WTC11 (cell line): Measurements from ENCODE around the gene CCNL1. TPM values are rescaled to one million over a fixed set of nuclear protein-coding genes. Genes with fewer than 3 reads are reported as not detected.

Source experiments
- ATAC-seq: fragments of 200-7000 bp; cut with Tn5 transposase; 2 replicates; pipeline ENCODE4 v1.10.0; 2021; ENCODE audit warnings: mild to moderate bottlenecking, moderate library complexity
- CTCF ChIA-PET: fragments of 300-600 bp; sonication (Branson Sonifier 250); formaldehyde crosslinking; loops from one replicate; lab custom pipeline; 2021; ENCODE audit warnings: antibody characterized with exemption; lab: Charles Lee
- POLR2A ChIA-PET: fragments of 350-600 bp; sonication (Branson Sonifier 250); formaldehyde crosslinking; loops from one replicate; lab custom pipeline; 2021; ENCODE audit warnings: antibody characterized with exemption; lab: Charles Lee
- DNase-seq: peaks from one replicate; pipeline ENCODE4 v3.0.0; 2021; ENCODE audit warnings: low spot score
- H3K27ac Mint-ChIP-seq: 2 replicates; pipeline ENCODE4 v1.8.0; 2021; ENCODE audit warnings: mixed read lengths
- H3K27me3 Mint-ChIP-seq: 2 replicates; pipeline ENCODE4 v1.8.0; 2021; ENCODE audit warnings: low read depth, mild to moderate bottlenecking, moderate library complexity, mixed read lengths
- H3K36me3 Mint-ChIP-seq: 2 replicates; pipeline ENCODE4 v1.8.0; 2021; ENCODE audit warnings: mixed read lengths
- H3K4me1 Mint-ChIP-seq: 2 replicates; pipeline ENCODE4 v1.8.0; 2022; ENCODE audit warnings: mixed read lengths
- H3K4me3 Mint-ChIP-seq: 2 replicates; pipeline ENCODE4 v1.8.0; 2021; ENCODE audit warnings: mild to moderate bottlenecking, moderate library complexity, mixed read lengths
- H3K9me3 Mint-ChIP-seq: 2 replicates; pipeline ENCODE4 v1.8.0; 2021; ENCODE audit warnings: mixed read lengths
- E2F4 ChIP-seq: sonication (generic); formaldehyde crosslinking; IDR thresholded peaks from 2 replicates; pipeline ENCODE4 v1.8.1; 2022; ENCODE audit warnings: low read depth, mild to moderate bottlenecking, moderate library complexity, missing genetic modification reagents, borderline replicate concordance
- ELF4 ChIP-seq: sonication (generic); formaldehyde crosslinking; IDR thresholded peaks from 2 replicates; pipeline ENCODE4 v1.8.1; 2022; ENCODE audit warnings: low read depth, mild to moderate bottlenecking, moderate library complexity, missing genetic modification reagents
- EMX1 ChIP-seq: fragments of 250-450 bp; sonication (Bioruptor Pico); IDR thresholded peaks from 2 replicates; pipeline ENCODE4 v1.8.0; 2021; ENCODE audit warnings: mild to moderate bottlenecking
- ESRRA ChIP-seq: sonication (generic); formaldehyde crosslinking; IDR thresholded peaks from 2 replicates; pipeline ENCODE4 v1.8.1; 2022; ENCODE audit warnings: mild to moderate bottlenecking, missing genetic modification reagents, borderline replicate concordance
- FOXJ3 ChIP-seq: sonication (generic); formaldehyde crosslinking; IDR thresholded peaks from 2 replicates; pipeline ENCODE4 v1.9.0; 2021; ENCODE audit warnings: missing genetic modification reagents, mild to moderate bottlenecking, borderline replicate concordance
- GABPB1 ChIP-seq: sonication (generic); formaldehyde crosslinking; IDR thresholded peaks from 2 replicates; pipeline ENCODE4 v1.8.1; 2023; ENCODE audit warnings: mild to moderate bottlenecking, missing genetic modification reagents
- HMGA2 ChIP-seq: fragments of 250-450 bp; sonication (Bioruptor Pico); IDR thresholded peaks from 2 replicates; pipeline ENCODE4 v1.4.0; 2021; ENCODE audit warnings: mild to moderate bottlenecking, moderate library complexity
- HMGXB4 ChIP-seq: sonication (generic); formaldehyde crosslinking; IDR thresholded peaks from 2 replicates; pipeline ENCODE4 v1.8.1; 2023; ENCODE audit warnings: mild to moderate bottlenecking, moderate library complexity, missing genetic modification reagents
- IRF1 ChIP-seq: sonication (generic); formaldehyde crosslinking; IDR thresholded peaks from 2 replicates; pipeline ENCODE4 v1.8.0; 2023; ENCODE audit warnings: missing genetic modification reagents
- MAX ChIP-seq: sonication (generic); formaldehyde crosslinking; IDR thresholded peaks from 2 replicates; pipeline ENCODE4 v1.8.0; 2022; ENCODE audit warnings: mild to moderate bottlenecking, missing genetic modification reagents
- MXD4 ChIP-seq: fragments of 250-450 bp; sonication (Bioruptor Pico); IDR thresholded peaks from 2 replicates; pipeline ENCODE4 v1.8.0; 2021; ENCODE audit warnings: mild to moderate bottlenecking, moderate library complexity, borderline replicate concordance
- TEAD1 ChIP-seq: sonication (generic); formaldehyde crosslinking; IDR thresholded peaks from 2 replicates; pipeline ENCODE4 v1.8.0; 2022; ENCODE audit warnings: mild to moderate bottlenecking, missing genetic modification reagents
- ZNF138 ChIP-seq: sonication (generic); formaldehyde crosslinking; conservative IDR thresholded peaks from 2 replicates; pipeline ENCODE4 v1.8.1; 2022; ENCODE audit warnings: mild to moderate bottlenecking, moderate library complexity, missing genetic modification reagents
- ZNF423 ChIP-seq: fragments of 250-450 bp; sonication (Bioruptor Pico); IDR thresholded peaks from 2 replicates; pipeline ENCODE4 v2.1.2; 2022; ENCODE audit warnings: mild to moderate bottlenecking, moderate library complexity
- total RNA-seq: library from RNA; stranded (reverse); gene quantifications from 3 replicates; pipeline ENCODE4 v1.2.3, GENCODE V29; 2021
- TF ChIP-seq, protein P1 (sequence below): fragments of 250-450 bp; sonication (Bioruptor Pico); conservative IDR thresholded peaks from 2 replicates; pipeline ENCODE4 v1.9.0; 2021; ENCODE audit warnings: mild to moderate bottlenecking
- TF ChIP-seq, protein P2 (sequence below): sonication (generic); formaldehyde crosslinking; IDR thresholded peaks from 2 replicates; pipeline ENCODE4 v1.8.1; 2022; ENCODE audit warnings: mild to moderate bottlenecking, moderate library complexity, missing genetic modification reagents
- TF ChIP-seq, protein P3 (sequence below): sonication (generic); formaldehyde crosslinking; IDR thresholded peaks from 2 replicates; pipeline ENCODE4 v1.8.1; 2022; ENCODE audit warnings: mild to moderate bottlenecking, missing genetic modification reagents, moderate library complexity, borderline replicate concordance
- TF ChIP-seq, protein P4 (sequence below): fragments of 250-450 bp; sonication (Bioruptor Pico); IDR thresholded peaks from 2 replicates; pipeline ENCODE4 v1.9.0; 2021; ENCODE audit warnings: moderate library complexity, mild to moderate bottlenecking, inconsistent platforms, borderline replicate concordance
- TF ChIP-seq, protein P5 (sequence below): sonication (generic); formaldehyde crosslinking; IDR thresholded peaks from 2 replicates; pipeline ENCODE4 v1.8.1; 2023; ENCODE audit warnings: mild to moderate bottlenecking, missing genetic modification reagents
- TF ChIP-seq, protein P6 (sequence below): sonication (generic); formaldehyde crosslinking; IDR thresholded peaks from 2 replicates; pipeline ENCODE4 v1.8.0; 2022; ENCODE audit warnings: mild to moderate bottlenecking, missing genetic modification reagents

CCNL1 gene
- total RNA-seq, 1 experiment from 2014 or later, result 79.6 TPM

GRCh38 chr3:157131861-157132260 is 28.1 kb downstream of the CCNL1 start:
- Mint-ChIP-seq H3K27me3 (no peaks in the 10 kb centered on the region; the same call in 1 of the 2 replicates), H3K4me1 (peaks cover 29% of the 10 kb centered on the region), H3K4me3 (no peak overlapping the region)
- no peak for DNase-seq
- POLR2A ChIA-PET, result no interaction called here
- TF ChIP-seq EMX1 (CRISPR knock-in tag) (no peak), E2F4 (CRISPR knock-in tag) (no peak), MXD4 (CRISPR knock-in tag) (no peak), FOXJ3 (CRISPR knock-in tag) (no peak), ELF4 (CRISPR knock-in tag) (no peak)
- TF ChIP-seq, protein P1, sequence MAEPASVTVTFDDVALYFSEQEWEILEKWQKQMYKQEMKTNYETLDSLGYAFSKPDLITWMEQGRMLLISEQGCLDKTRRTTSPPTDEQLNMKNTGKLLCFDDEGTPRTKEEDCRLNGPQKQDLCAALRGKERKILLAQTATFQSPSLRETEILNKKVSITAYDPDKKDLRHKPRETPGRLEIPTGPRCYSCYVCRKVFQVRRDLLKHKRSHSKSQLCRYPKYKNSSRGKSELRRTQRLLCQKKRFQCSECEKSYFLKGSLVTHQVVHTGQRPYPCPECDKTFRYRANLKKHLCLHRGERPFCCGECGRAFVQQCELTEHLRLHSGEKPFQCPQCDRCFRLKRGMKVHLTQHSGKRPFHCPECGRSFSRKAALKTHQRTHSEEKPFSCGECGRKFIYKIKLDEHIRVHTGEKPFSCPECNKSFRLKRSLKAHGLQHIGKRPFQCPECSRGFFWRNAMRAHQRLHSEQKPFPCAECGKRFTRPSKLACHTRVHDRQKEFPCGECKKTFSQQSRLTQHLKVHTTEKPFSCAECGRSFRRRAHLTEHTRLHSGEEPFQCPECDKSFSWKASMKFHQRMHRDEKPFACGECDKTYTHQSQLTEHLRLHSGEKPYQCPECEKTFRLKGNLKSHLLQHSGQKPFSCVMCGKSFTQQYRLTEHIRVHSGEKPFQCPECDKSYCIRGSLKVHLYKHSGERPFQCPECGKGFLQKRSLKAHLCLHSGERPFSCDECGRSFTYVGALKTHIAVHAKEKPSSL (CRISPR knock-in tag), result no peak
- TF ChIP-seq, protein P2, sequence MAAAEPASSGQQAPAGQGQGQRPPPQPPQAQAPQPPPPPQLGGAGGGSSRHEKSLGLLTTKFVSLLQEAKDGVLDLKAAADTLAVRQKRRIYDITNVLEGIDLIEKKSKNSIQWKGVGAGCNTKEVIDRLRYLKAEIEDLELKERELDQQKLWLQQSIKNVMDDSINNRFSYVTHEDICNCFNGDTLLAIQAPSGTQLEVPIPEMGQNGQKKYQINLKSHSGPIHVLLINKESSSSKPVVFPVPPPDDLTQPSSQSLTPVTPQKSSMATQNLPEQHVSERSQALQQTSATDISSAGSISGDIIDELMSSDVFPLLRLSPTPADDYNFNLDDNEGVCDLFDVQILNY (CRISPR knock-in tag), result no peak
- TF ChIP-seq, protein P3, sequence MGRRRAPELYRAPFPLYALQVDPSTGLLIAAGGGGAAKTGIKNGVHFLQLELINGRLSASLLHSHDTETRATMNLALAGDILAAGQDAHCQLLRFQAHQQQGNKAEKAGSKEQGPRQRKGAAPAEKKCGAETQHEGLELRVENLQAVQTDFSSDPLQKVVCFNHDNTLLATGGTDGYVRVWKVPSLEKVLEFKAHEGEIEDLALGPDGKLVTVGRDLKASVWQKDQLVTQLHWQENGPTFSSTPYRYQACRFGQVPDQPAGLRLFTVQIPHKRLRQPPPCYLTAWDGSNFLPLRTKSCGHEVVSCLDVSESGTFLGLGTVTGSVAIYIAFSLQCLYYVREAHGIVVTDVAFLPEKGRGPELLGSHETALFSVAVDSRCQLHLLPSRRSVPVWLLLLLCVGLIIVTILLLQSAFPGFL (CRISPR knock-in tag), result no peak
- TF ChIP-seq, all 79 proteins: peak for 0
- H3K9me3 Mint-ChIP-seq, result no peaks in the 10 kb centered on the region
- H3K27ac Mint-ChIP-seq, result no peak overlapping the region
- no peak for ATAC-seq
- CTCF ChIA-PET, result interaction anchor here (1.1 kb wide), 2 partner anchors 297 to 457 kb away, joined by 3 to 10 read pairs; partner anchors contain the start of gene TIPARP
- H3K36me3 Mint-ChIP-seq, result no peaks in the 10 kb centered on the region

DNA sequence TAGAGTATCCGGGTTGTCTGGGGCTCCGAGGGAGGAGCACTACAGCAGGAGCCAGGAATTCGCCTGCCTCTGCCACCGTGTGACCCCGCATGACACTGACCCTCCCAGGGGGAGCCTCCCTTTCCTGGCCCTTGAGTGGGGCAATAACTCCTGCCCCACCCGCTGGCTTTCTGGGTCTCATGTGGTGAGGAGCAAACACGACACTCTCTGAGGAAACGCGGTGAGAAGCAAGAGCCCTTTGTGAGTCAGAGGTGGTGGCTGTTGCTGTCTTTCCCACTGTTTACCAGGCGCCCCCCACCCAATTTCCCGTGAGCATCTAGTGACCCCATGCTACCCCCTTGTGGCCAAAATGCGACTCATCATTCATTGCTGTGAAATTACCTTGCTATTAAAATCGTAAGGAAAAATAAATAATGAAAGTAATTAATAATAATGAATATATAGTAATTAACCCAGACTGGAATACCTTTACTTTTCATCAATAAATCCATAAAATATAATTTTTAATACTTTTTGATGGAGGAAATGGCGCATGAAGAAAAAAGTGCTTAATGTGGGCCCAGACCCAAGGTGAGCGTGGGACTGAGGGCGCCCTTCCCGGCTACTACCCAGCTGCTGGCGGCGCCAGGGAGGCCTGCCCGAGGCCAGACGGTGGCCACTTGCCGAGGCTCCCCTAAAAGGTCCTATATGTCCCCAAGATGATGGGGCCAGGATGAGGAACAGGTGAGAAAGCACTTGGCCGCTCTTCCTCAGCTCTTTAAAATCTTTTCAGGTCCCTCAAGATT is 29.3 kb downstream of the CCNL1 start:
- DNase-seq (peak; percentile 75), ATAC-seq (peak; percentile 63)
- Mint-ChIP-seq H3K9me3 (no peaks in the 10 kb centered on the region), H3K4me3 (peak overlapping the region; percentile 53), H3K27ac (peak overlapping the region; percentile 67; the same call in 1 of the 2 replicates), H3K27me3 (no peaks in the 10 kb centered on the region; the same call in 1 of the 2 replicates), H3K36me3 (no peaks in the 10 kb centered on the region), H3K4me1 (peaks cover 26% of the 10 kb centered on the region)
- ChIA-PET CTCF (interaction anchor here (0.6 to 1.6 kb wide), 12 partner anchors 11 to 566 kb away, joined by 3 to 10 read pairs (median 3); partner anchors contain the start of gene TIPARP), POLR2A (interaction anchor here (1.2 to 1.6 kb wide), 2 partner anchors 41 to 456 kb away, joined by 3 to 4 read pairs; partner anchors contain the start of gene TIPARP)
- TF ChIP-seq HMGA2 (CRISPR knock-in tag) (peak; percentile 33; the same call in 1 of the 2 replicates), ESRRA (CRISPR knock-in tag) (no peak), MAX (CRISPR knock-in tag) (no peak), TEAD1 (CRISPR knock-in tag) (no peak), EMX1 (CRISPR knock-in tag) (no peak), HMGXB4 (CRISPR knock-in tag) (no peak), IRF1 (CRISPR knock-in tag) (0 out of 2 replicates have a peak, but pooled peaks have one; percentile 38), GABPB1 (CRISPR knock-in tag) (peak; percentile 10; the same call in 1 of the 2 replicates), ZNF138 (CRISPR knock-in tag) (no peak), ZNF423 (peak; percentile 51)
- TF ChIP-seq, protein P4, sequence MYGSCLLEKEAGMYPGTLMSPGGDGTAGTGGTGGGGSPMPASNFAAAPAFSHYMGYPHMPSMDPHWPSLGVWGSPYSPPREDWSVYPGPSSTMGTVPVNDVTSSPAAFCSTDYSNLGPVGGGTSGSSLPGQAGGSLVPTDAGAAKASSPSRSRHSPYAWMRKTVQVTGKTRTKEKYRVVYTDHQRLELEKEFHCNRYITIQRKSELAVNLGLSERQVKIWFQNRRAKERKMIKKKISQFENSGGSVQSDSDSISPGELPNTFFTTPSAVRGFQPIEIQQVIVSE (CRISPR knock-in tag), result no peak
- TF ChIP-seq, protein P5, sequence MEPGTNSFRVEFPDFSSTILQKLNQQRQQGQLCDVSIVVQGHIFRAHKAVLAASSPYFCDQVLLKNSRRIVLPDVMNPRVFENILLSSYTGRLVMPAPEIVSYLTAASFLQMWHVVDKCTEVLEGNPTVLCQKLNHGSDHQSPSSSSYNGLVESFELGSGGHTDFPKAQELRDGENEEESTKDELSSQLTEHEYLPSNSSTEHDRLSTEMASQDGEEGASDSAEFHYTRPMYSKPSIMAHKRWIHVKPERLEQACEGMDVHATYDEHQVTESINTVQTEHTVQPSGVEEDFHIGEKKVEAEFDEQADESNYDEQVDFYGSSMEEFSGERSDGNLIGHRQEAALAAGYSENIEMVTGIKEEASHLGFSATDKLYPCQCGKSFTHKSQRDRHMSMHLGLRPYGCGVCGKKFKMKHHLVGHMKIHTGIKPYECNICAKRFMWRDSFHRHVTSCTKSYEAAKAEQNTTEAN (CRISPR knock-in tag), result no peak
- TF ChIP-seq, protein P6, sequence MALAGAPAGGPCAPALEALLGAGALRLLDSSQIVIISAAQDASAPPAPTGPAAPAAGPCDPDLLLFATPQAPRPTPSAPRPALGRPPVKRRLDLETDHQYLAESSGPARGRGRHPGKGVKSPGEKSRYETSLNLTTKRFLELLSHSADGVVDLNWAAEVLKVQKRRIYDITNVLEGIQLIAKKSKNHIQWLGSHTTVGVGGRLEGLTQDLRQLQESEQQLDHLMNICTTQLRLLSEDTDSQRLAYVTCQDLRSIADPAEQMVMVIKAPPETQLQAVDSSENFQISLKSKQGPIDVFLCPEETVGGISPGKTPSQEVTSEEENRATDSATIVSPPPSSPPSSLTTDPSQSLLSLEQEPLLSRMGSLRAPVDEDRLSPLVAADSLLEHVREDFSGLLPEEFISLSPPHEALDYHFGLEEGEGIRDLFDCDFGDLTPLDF (CRISPR knock-in tag), result no peak
